AG08396 (cell line): Measurements from ENCODE around the gene HDAC11.

Source experiments
- DNase-seq: peaks from one replicate; pipeline ENCODE4 v3.0.0; 2012; ENCODE audit warnings: low spot score, mixed read lengths

The HDAC11 gene

DNA sequence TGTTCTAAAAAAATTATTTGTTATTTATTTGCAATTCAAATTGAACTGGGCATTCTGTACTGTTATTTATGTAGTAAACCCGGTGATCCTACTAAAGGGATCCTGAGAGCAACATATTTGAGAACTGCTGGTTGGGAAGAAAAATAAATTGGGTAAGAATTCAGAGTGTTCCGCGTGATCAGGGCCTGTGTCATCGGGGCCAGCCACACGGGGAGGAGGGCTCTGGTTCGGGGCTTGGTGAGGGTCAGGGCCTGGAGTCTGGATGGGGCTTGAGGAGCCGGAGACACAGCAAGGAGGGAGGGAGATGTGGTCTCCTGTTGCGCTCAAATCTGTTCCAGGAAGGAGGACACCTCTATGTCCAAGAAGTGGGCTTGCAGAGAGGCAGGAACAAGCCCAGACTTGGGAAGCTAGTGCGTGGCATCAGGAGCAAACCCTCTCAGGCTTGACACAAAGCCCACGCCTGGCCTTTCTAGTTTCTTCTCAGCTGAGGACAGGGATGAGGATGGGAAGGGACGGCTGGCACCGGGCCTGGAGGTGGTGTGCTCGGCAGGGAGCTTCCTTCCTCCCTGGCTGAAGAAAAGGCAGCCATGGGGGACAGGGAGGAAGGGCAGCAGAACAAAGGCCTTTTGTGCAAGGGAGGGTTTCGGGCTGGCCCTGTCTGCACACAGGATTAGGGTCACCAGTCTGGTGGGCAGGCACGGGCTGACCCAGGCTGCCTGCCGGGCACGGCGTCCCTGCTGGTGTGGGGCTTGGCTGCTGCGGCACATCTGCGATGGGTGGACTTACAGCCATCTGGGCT lies 45.9 kb downstream of the HDAC11 start:
- DNase-seq, result no peak

DNA sequence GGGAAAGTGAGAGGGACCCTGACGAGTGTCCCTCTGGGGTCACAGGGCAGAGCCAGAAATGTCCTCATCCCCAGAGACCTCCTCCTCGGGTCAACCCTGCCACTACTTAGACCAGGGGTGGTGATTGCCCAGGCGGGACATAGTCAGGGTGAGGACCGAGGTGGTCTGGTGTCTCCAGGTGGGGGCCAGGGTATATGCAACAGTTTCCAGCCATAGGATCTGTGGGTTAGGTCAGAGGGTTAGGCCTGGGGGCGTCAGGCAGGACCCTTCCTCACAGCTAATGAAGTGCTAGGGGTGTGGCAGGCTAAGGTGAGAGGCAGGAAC lies 46.5 kb downstream of the HDAC11 start:
- DNase-seq, result no peak

DNA sequence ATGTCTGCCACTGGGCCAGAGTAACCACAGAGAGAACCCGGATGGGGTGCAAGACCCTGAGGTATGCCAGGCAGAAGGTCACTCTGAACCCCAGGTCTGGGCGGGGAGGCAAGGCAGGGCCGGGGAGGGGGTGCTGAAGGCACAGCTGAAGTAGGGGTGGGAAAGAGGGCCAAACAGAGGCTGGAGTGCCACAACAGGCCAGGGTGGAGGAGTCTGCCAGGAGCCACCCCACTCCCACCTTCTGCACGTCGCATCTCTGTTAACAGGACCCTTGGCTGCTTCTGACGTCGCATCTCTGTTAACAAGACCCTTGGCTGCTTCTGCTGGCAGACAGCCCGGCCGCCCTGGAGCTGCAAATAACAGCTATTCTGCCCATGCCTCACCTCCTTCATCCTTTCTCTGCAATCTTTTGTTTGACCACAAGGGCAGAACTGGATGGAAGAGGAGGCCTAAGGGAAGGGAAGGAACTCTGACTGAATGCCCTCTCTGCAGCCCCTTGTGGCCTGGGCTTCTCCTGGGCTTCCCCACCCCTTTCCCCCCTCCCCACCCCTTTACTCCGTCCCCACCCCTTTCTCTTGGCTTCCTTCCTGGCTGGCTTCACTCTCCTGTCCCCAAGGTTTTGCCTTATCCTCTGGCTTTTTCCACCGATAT lies 48.2 kb downstream of the HDAC11 start:
- no peak for DNase-seq

DNA sequence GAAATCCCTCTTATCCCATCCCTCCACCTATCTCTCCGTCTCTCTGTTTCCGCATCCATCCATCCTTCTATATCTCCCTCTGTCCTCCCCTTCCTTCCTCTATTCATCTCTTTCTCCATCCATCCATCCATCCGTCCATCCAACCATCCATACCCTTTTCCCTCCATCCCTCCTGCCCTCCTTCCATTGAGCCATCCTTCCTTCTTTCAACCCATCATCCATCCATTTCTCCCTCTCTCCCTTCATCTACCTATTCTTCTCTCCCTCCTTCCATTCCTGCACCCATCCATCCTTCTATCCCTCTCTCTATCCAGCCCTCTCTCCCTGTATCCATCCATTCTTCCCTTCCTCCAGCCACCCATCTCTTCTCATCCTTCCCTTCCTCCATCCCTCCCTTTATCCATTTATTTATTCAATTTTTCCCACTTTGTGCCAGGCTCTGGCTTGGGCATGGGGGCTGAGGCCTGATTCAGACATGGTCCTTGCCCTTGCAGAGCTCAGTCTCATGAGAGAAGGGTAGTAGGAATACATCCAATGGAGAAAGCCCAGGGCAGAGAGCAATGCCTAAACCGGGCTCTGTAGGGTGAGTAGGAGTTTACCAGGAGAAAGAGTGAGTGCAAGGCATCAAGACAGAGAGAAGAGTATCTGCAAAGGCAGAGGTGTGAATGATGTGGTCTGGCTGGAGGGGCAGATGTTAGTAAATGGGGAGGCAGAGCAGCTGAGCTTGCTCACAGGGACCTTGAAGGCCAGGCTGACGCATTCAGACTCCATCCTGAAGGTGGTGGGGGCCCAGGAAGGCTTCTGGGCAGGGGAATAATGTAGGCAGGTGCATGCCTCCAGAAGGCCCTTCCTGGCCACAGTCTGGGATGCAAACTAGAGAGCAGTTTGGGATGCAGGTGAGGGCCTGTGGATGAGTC lies 49.3 kb downstream of the HDAC11 start:
- DNase-seq, result no peak

DNA sequence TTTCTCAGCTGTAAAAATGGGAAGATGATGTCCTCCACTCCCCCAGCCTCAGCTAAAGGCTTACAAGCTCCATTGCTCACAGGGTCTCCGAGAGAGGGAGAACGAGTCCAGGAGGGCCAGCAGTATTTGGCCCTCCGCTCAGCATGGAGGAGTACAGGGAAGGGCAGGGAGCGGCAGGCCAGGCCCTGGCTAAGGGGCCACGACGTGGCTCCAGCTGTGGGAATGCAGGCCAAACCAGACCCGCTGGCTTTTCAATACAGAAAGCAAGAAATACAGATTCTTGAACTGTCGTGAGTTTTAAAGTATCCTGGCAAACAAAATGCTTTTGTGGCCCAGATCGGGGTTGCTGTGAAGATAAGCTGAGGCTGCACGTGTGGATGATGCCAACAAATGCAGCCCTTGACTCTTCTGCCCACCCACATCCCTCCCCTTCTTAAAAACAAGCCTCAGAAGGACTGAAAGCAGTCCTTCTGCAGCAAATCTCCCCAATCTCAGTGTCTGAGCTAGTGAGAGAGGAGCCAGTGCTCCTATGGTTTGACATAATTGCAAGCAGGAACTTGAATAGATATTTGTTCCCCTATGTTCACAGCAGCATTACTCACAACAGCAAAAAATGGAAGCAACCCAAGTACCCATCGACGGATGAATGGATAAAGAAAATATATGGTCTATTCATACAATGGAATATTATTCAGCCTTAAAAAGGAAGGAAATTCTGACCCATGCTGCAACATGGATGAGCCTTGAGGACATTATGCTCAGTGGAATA lies 50.3 kb downstream of the HDAC11 start:
- DNase-seq, result no peak

DNA sequence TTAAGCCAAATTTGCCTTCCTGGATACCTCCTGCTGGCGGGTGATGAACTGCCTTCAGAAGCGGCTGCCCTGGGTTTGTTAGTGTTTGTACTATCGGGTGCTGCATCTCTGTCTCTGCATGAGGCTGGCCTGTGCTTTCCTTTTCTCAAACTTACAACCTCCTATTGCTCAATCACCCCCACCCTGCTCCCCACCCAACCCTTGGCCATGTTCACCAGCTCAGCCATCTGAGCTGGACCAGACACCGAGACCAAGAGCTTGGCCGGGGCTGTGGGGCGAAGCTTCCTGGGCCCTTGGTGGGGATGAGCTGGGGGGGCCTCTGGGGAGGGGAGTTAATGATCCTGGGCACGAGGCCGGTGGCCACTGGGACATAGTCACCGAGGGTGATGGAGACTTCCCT lies 52.0 kb downstream of the HDAC11 start:
- DNase-seq, result no peak

DNA sequence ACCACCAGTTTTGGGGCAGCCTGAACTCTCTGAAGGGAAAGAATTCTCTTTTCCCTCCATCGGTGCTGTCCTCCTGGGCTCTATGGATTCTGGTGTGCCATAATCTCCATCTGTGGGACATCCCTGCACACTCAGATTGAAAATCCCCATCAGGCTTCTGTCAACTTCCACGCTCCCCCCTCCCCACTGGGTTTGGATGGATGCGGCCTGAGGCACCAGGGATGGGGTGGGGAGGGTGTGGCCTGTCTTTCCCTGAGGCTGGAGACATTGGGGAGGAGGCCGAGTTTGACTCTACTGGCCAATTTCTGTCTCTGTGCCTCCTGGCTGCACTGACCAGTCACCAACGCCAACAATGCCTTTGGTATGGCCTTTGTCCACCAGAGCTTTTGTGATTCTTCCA lies 52.5 kb downstream of the HDAC11 start:
- no peak for DNase-seq

DNA sequence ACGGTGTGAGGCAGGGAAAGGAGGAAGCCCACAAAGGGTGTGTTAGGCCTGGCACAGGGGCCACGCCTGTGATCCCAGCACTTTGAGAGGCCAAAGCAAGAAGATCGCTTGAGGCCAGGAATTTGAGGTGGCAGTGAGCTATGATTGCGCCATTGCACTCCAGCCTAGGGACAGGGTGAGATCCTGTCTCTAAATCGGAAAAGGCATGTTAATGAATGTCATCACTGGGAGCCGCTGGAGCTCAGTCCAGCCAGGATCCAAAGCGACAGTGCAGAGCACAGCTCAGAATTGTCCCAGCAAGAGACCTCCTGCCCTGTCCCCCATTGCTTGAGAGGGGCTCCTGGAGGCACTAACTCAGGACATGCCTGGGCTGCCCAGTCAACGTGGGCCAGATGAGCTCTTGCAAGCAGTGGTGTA lies 53.8 kb downstream of the HDAC11 start:
- DNase-seq, result no peak

DNA sequence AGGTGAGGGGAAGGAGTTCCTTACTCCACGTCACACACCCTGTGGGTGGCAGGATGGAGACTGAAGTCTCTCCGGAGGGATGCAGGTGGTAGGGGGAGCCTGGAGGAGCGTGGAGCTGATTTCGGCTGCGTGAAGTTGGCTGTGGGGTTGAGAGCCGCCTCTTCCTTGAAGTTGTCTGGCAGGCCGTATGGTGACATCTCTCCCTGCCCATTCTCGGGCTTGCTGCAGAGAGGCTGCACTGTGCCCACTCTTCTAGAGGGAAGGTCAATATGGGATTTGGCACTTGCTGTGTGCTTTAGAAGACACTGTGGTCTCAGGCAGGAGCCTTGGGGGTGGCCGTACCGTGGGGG lies 55.4 kb downstream of the HDAC11 start:
- no peak for DNase-seq

DNA sequence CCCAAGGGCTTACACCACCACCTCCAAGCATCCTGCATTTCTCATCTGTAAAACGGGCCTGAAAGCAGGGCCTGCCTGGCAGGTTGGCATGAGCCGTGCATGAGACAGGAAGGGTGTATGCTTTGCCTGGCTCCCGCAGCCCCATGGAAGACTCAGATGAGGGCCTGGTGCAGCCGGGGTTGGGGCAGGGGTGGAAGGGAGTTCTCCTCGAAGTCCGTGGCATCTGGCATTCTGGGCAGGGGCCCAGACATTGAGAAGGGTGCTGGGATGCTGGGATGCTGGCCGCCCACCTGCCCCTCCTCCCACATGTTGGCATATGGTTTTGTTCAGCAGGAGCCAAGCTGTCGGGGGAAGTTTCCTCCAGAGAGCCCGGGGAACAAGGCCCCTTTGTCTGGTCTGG lies 55.8 kb downstream of the HDAC11 start:
- no peak for DNase-seq

DNA sequence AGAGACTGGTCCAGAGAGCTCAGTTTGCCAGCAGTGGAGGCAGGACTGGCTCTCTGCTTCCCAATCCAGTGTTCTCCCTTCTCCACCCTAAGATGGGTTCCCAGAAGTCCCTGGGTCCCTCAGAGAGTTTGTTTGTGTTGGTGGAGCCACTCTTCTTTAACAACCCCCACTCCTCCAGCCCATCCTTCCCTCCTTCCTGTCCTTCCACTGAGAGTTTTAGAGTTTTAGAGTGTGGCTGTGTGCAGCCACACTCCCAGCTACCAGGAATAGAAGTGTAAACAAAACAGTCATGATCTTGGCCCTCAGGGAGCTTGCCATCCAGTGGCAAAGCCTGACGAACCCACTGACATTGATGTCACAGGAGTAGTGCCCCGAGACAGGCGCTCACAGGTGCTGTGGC lies 56.3 kb downstream of the HDAC11 start:
- DNase-seq, result no peak

DNA sequence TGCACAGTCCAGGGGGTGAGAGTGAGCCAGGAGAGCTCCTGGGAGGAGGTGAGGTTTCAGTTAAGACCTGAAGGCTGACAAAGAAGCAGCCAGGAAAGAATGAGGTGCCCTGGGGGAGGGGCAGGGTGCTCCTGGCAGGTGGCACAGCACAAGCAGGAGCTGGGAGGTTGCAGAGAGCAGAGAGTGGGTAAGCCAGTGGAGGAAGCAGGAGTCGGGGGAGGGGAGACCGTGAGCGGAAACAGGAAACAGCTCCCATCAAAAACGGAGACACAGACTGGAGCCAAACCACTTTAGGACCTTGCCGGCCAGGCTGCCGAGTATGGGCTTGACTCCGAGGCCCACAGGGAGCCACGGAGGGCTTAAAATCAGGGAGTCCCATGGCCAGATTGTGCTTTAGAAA lies 56.7 kb downstream of the HDAC11 start:
- no peak for DNase-seq

DNA sequence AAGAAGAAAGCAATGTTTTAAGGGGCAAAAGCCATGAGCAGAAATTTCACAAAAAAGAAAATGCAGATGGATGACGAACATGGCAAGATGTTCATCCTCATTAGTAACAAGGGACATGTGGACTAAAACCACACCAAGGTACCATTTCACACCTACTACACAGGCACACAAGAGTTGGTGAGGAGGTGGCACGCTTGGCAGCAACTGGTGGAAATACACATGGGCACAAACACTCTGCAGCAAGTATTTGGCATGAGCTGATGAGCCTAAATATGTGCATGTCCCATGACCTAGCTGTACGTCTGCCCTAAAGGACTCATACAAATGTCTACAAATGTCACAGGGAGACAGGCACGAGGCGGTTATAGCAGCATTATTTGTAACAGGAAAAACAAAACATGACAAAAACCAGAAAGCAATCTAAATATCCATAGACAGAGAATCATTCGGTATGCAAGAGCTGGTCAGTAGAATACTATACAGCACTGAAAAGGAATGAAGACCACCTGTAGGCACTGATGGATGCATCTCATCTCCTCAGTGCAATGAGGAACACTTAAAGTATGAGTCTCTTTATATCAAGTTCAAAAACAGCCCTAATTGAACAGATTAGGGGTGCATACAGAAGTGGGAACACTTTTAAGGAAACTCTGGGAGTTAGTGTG lies 57.3 kb downstream of the HDAC11 start:
- no peak for DNase-seq

DNA sequence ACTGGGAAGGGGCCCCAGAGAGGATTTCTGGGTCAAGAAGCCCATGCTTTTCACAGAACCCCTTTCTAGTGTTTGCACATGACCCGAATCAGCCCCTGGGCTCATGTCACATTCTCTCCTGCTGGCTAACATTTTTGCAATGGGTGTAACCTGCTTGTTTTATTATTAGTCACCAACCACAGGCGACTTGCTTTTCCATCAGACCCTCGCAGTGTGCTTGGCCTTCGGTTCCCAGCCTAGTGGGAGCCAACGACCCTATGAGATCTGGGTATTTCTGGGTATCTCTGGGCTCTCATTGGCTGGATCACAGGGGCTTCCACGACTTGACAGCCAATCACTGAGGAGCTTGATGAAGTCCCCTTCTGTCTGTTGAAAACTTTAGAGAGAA lies 57.8 kb downstream of the HDAC11 start:
- DNase-seq, result peak; percentile 88

DNA sequence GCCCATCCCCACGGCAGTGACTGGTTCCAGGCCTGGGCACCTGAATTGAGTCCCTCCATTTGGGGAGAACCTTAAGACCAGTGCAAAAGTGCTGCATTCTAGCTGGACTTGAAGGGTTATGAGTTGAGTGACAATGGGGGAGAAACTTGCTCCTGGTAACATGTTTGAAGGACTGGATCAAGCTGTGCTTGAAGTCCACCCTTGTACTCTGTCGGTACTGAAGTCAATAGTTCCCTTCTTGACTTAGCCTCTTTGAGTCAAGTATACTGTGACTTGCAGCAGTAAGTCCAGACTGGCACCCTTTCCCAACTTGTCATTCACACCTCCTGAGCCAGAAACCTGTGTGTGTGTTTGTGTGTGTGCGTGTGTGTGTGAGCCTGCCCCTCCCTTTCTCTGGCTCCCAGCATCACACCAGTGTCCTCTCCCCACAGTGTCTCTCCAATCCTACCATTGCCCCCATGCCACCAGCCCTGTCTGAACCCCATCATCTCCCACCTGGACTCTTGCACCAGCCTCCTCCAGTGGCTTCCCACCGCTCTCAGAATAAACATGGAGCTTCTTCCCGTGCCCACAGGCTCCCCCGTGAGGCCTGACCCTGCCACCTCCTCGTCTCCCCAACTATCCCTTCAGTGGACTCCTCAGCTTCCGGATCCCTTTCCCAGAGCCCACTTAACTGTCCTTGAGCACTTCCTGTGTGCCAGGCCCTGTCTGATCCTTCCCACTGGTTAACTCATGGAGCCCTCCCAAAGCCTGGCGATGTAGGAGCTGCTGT lies 58.6 kb downstream of the HDAC11 start:
- DNase-seq, result no peak

DNA sequence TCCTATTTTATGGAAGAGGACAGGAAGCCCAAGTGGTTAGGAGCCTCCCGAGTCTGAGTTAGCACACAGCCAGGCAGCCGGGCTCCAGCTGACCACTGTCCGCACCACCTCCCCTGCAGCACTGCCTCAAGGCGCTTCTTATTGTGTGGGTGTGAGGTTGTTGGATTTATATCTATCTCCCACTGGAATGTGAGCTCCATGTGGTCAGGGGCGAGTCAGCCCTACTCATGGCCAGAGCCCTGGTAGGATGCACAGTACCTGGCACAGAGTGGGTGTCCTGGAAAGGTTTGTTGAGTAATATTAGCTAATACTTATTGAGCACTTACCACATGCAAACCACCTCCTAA lies 59.2 kb downstream of the HDAC11 start:
- DNase-seq, result no peak

DNA sequence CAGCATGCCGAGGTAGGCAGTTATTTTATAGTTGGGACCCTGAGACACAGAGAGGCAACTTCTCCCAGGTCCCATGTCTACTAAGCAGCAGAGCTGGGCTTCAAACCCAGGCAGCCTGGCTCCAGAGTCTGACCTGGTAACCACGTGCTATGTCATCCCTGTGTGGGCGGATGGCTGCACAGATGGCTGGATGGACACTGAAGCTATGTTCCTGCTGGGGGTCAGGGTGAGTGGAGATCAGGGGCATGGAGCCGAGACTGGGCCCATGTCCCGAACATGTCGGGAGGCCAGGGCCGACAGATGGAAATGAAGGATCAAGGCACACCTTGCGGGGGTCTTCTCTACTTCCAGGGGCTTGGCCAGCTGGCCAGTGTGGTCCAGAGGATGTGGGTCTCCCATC lies 59.6 kb downstream of the HDAC11 start:
- DNase-seq, result no peak

DNA sequence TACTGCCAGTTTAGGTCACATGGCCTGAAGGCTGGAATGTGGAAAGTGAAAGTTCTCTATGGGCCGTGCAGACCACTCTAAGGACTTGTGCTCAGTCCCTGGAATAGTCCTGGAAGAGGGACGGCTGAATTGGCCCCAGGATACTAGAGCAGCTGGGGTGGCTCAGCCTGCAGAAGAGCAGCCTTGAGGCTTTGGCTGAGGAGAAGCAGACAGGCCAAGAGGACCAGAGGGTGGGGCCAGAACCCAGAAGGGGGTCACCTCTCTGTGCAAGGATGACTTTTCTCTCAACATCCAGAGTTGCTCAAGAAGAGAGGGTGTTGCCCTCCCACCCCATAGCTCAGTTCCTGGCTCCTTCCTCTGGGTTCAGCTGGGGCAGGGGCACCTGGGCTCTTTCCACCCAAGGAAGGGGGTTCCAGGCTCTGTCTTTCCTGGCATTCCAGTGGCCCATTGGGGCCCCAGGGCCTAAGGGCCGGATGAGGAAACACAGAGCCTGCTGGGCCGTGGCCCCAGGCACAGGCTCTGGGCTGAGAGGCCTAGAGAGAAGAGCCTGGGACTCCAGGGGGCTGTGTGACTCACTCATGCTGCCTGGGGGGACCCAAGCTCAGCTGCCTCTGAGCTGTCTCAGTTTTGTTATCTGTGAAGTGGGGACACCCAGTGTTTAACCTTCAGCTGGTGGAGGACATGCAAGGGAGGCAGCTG lies 60.3 kb downstream of the HDAC11 start:
- no peak for DNase-seq

DNA sequence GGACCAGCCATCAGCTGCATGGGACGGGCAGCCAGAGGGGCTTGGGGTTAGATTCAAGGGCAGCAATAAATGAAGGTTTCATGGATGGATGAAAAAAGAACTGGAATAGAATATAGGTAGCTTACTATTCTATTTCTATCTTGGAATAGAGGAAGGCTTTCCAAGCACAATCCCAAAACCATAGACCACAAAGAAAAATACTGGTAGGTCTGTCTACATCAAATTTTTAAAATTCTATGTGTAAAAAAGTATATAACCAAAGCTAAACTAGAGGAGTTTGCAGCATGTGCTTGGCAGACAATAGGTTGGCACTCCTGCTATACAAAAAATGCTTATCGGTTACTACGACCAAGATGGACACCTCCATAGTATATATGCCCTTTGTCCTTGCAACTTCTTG lies 61.6 kb downstream of the HDAC11 start:
- no peak for DNase-seq

DNA sequence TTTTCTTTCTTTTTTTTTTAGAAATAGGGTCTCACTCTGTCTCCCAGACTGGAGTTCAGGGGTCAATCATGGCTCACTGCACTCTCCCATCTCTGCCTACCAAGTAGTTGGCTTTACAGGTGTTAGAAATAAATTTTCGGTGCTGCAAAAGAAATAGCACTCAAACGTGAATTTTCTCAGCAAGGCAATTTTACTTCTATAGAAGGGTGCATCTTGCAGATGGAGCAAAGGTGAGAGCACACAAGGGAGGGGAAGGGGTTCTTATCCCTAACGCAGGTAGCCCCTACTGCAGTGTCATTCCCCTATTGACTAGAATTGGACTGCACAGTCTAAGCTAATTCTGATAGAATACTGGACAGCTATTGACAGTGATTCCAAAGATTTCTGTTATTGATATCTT lies 62.0 kb downstream of the HDAC11 start:
- no peak for DNase-seq

DNA sequence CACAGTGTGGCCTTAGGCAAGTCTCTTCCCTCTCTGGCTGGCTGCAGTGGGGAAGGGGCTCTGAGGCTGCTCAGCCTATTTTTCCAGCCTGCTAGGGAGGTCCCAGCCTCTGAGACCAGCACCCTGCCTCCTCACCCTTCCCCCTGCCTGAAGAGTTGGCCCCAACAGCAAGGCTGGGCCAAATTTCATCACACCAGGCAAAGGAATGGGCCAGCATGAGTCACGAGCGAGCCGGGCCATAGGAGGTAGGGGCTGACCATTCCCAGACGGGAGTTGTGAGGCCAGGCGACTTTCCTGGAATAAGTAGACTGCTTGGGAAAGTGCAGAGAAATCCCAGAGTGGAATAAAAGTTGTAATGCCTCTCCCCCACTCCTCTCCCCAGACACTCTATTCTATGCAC lies 63.1 kb downstream of the HDAC11 start:
- DNase-seq, result peak; percentile 88
